ENCODE measurements around the gene RNF213. TPM values are rescaled to one million over a fixed set of nuclear protein-coding genes. Genes with fewer than 3 reads are reported as not detected.

RNF213 gene
- total and polyA plus RNA-seq, 10 of the 15 experiments (the other 5 are each of a cell fraction or from before 2014, with no cell fraction given) = 18.6 to 145 (median 65.8) TPM

GRCh38 chr17:80257716-80258213, 2.9 kb upstream of the RNF213 start:
- Histone ChIP-seq H3K27me3 (replicated peaks in 1 of 2; ENCODE audit: control insufficient read depth in 2 of 2, insufficient read depth in 2 of 2, low read length in 1 of 2) (no peaks in the 10 kb centered on the region), H3K4me2 (ENCODE audit: control insufficient read depth, insufficient read depth) (0 out of 2 replicates have a peak overlapping the region, but pooled peaks have one; percentile 3), H3K36me3 (ENCODE audit: control insufficient read depth in 2 of 2, insufficient read depth in 2 of 2, low read length in 1 of 2) (no peaks in the 10 kb centered on the region), H3K9me3 (replicated peaks; ENCODE audit: control insufficient read depth, insufficient read depth, low read length) (no peaks in the 10 kb centered on the region), H3K4me3 (no peak overlapping the region), H2AFZ (ENCODE audit: control insufficient read depth, low read depth, low read length) (no peak overlapping the region; the same call in 1 of the 2 replicates), H3K9ac (ENCODE audit: control insufficient read depth, insufficient read depth, low read length) (no peak overlapping the region; the same call in 1 of the 2 replicates), H3K4me1 (ENCODE audit: control insufficient read depth, insufficient read depth, low read length) (peaks cover 56% of the 10 kb centered on the region), H4K20me1 (ENCODE audit: control insufficient read depth, insufficient read depth) (no peaks in the 10 kb centered on the region), H3K27ac (ENCODE audit: control insufficient read depth, insufficient read depth) (peak overlapping the region; percentile 69), H3K79me2 (ENCODE audit: control insufficient read depth, insufficient read depth, low read length) (peaks cover 14% of the 10 kb centered on the region)
- ChIA-PET POLR2A (interaction anchor here (1.7 kb wide), 1 partner anchor 39 kb away, joined by 5 read pairs; no protein-coding TSS in a partner anchor), RAD21 (ENCODE audit: unreplicated experiment) (no interaction called here), SMC1A (ENCODE audit: uncharacterized antibody, unreplicated experiment) (interaction anchor here (1.0 to 1.8 kb wide), 2 partner anchors 13 to 61 kb away, joined by 3 to 6 read pairs; no protein-coding TSS in a partner anchor), CTCF (interaction anchor here (0.6 kb wide), 1 partner anchor 352 kb away, joined by 3 read pairs; no protein-coding TSS in a partner anchor)
- intact Hi-C loops (cut with micrococcal nuclease; ENCODE audit: unreplicated experiment) = no loop called here
- FAIRE-seq (no peak), ATAC-seq (no peak), DNase-seq (ENCODE audit: low read depth, low spot score) (no peak)
- in situ Hi-C loops (cut with MboI) = no loop called here
- WGBS (ENCODE audit: insufficient coverage, insufficient replicate concordance, low lambda C conversion rate, missing lambda C conversion rate) = 69% methylated on average over 14 of the region's 14 CpGs
- no peak for TF ChIP-seq MLLT1 (IDR thresholded peaks at IDR 0.05)
- TF ChIP-seq CBFB (IDR thresholded peaks at IDR 0.05; ENCODE audit: low read depth) = no peak
- no peak for TF ChIP-seq CREM (IDR thresholded peaks at IDR 0.05; ENCODE audit: low read depth)
- TF ChIP-seq ESRRA (IDR thresholded peaks at IDR 0.05; ENCODE audit: low read length) = no peak
- no peak for TF ChIP-seq CHD4 (IDR thresholded peaks at IDR 0.05)
- TF ChIP-seq ATF2 (IDR thresholded peaks at IDR 0.05; ENCODE audit: low read length) = no peak
- TF ChIP-seq ZNF274 (IDR thresholded peaks at IDR 0.05; ENCODE audit: insufficient read depth, insufficient read length) = no peak
- no TSS peak for BruUV-seq (replicated peaks)

Data from GM12878 (cell line).